Heart right ventricle (tissue), 16 donors: ENCODE results near the gene ARFIP2. TPM values are rescaled to one million over a fixed set of nuclear protein-coding genes. Genes with fewer than 3 reads are reported as not detected.

Experiments
- ATAC-seq, 8 donors: fragments of 200-7000 bp; cut with Tn5 transposase; one replicate each; pipeline ENCODE4 v1.9.1; 2020; ENCODE audit warnings: mild to moderate bottlenecking in 8 of 8, moderate library complexity in 8 of 8, moderate number of reproducible peaks in 1 of 8
- DNase-seq, 2 donors: peaks; one replicate each; pipeline ENCODE4 v3.0.0-alpha.2; 2020
- H3K27ac ChIP-seq, 10 donors: fragments of 200-600 bp; sonication (generic) in 2 of 10; one replicate each; pipeline versions ENCODE4 v1.5.0 to v1.8.0; 2020 to 2022; ENCODE audit warnings: mild to moderate bottlenecking in 3 of 10
- H3K27me3 ChIP-seq, 7 donors: fragments of 200-600 bp; one replicate each; pipeline ENCODE4 v1.8.0; 2021 to 2022; ENCODE audit warnings: mild to moderate bottlenecking in 2 of 7
- H3K36me3 ChIP-seq, 9 donors: fragments of 200-600 bp; sonication (generic) in 1 of 9; one replicate each; pipeline versions ENCODE4 v1.5.0 to v1.8.0; 2020 to 2022; ENCODE audit warnings: mild to moderate bottlenecking in 2 of 9
- H3K4me1 ChIP-seq, 9 donors: fragments of 200-600 bp; sonication (generic) in 1 of 9; one replicate each; pipeline versions ENCODE4 v1.5.0 to v1.8.0; 2020 to 2022; ENCODE audit warnings: mild to moderate bottlenecking in 4 of 9
- H3K4me3 ChIP-seq, 10 donors: fragments of 200-600 bp; sonication (generic) in 2 of 10; one replicate each; pipeline versions ENCODE4 v1.5.0 to v1.8.0; 2020 to 2022; ENCODE audit warnings: mild to moderate bottlenecking in 7 of 10, moderate library complexity in 2 of 10
- H3K9me3 ChIP-seq, 11 donors: fragments of 200-600 bp in 10 of 11; sonication (generic) in 2 of 11; one replicate each; pipeline versions ENCODE4 v1.5.0 to v1.8.0; 2013 to 2022; ENCODE audit warnings: mild to moderate bottlenecking in 2 of 11, control low read depth in 1 of 11, moderate library complexity in 1 of 11
- WGBS, 2 donors: extraction: QIAGEN DNeasy Blood & Tissue Kit; methylation state at CpG; one replicate each; pipeline ENCODE4 v1.1.7; 2013; ENCODE audit warnings: inconsistent platforms in 1 of 2; 5-methylcytosine and 5-hydroxymethylcytosine counted together
- intact Hi-C, 10 donors: fragments of 100-400 bp; cut with DNase I; formaldehyde crosslinking; loops; one replicate each; pipeline versions ENCODE4 v1.11.1 to v1.14.2; 2022
- polyA plus RNA-seq, 2 donors: library from polyadenylated mRNA; stranded (reverse); fragments of 200-250 nt; gene quantifications; one replicate each; pipeline ENCODE4 v1.2.3, GENCODE V29; 2013
- total RNA-seq, 10 donors: library from RNA; stranded (reverse); fragmentation: NEBNext Ultra II Directional in 3 of 10; extraction: Animal tissue kit (Norgen Biotek cat#: 25700) in 3 of 10; gene quantifications; one replicate each; pipeline versions ENCODE4 v1.2.1 to v1.2.4, GENCODE V29; 2021 to 2023
- TF ChIP-seq, protein P1 (sequence below), 9 donors: fragments of 200-600 bp; sonication (generic) in 2 of 9; IDR thresholded peaks; one replicate each; pipeline versions ENCODE4 v1.5.0 to v1.8.0; 2021 to 2022; ENCODE audit warnings: antibody characterized with exemption in 9 of 9, mild to moderate bottlenecking in 5 of 9, moderate library complexity in 1 of 9
- donor health status: Arrhythmogenic right ventricular cardiomyopathy.
- donor health status: ischemic (EF 13 %, LVEDD 7.1; RV severe dilation, severe dysfunction).
- donor health status: healthy with polysubstance abuse.
- donor health status: DM: no; HTN: yes; CAD: no.
- donor health status: DM: no; HTN: no; CAD: no.
- donor health status: ischemic (EF 25% LVEDD 6.9; RV normal size, moderate dysfunction).
- donor health status: ischemic (EF 25% LVEDD 5.7; RV mildly dilated, moderate dysfunction).
- donor health status: healthy.
- donor health status: DM: yes; HTN: yes; CAD: no.
- donor health status: Ischemic cardiomyopathy.
- donor health status: ischemic (EF 35%, LVEDD 5.7; RV mildly dilated, moderate dysfunction).
- donor health status: nonischemic (EF 11% LVEDD 7.7; RV severe dilation, severe dysfunction).
- donor health status: DM: yes; HTN: yes; CAD: no.
- donor health status: PGD.
- donor health status: ischemic (EF 29% LVEDD 5.4; RV normal size, mild dysfunction).
- donor health status: nonischemic (EF 23%, LVEDD 6.1; RV moderate dilation, normal function).

ARFIP2 gene
- total and polyA plus RNA-seq, 12 donors: 12.4 to 36.8 (median 15.3) TPM

DNA sequence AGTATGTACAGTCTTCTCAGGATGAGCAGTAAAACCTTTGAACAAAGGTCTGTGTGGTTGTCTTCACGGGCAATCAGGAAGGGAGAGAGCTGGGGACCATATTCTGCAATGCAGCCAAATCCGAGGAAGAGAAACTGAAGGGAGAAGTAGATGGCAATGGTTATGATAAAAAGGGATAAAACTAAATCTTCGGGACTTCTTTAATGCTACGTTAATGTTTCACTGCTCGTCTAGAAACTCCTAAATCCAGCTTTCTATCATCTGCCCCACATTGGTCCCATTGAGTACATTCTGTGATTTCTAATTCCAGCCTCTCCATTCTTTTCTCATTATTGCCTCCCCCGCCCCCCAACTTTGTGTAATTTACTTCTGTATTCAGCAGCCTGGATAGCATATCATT, 1.9 kb upstream of the ARFIP2 start:
- DNase-seq (no peak), ATAC-seq (no peak)
- intact Hi-C loops: loop anchor here in 3 of 10 donors (5.0 kb wide), 3 partner anchors 119 to 199 kb away; partner anchors contain the start of genes ILK (in 2 of the 3), RRP8 (in 2 of the 3) and MRPL17 (in 1 of the 3)
- Histone ChIP-seq H3K9me3 (no peaks in the 10 kb centered on the region), H3K27me3 (no peaks in the 10 kb centered on the region), H3K4me1 (peaks cover 7 to 36% (median 27%) of the 10 kb centered on the region in 9 donors), H3K36me3 (peaks cover 0 to 74% (median 31%) of the 10 kb centered on the region in 9 donors), H3K4me3 (peak overlapping the region in 1 of 10 donors; percentile 74), H3K27ac (peak overlapping the region in 1 of 10 donors; percentile 90)
- TF ChIP-seq, protein P1, sequence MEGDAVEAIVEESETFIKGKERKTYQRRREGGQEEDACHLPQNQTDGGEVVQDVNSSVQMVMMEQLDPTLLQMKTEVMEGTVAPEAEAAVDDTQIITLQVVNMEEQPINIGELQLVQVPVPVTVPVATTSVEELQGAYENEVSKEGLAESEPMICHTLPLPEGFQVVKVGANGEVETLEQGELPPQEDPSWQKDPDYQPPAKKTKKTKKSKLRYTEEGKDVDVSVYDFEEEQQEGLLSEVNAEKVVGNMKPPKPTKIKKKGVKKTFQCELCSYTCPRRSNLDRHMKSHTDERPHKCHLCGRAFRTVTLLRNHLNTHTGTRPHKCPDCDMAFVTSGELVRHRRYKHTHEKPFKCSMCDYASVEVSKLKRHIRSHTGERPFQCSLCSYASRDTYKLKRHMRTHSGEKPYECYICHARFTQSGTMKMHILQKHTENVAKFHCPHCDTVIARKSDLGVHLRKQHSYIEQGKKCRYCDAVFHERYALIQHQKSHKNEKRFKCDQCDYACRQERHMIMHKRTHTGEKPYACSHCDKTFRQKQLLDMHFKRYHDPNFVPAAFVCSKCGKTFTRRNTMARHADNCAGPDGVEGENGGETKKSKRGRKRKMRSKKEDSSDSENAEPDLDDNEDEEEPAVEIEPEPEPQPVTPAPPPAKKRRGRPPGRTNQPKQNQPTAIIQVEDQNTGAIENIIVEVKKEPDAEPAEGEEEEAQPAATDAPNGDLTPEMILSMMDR (IDR thresholded peaks at IDR 0.05): no peak
- WGBS, 2 donors: 87 to 93% methylated on average over 6 of the region's 6 CpGs

DNA sequence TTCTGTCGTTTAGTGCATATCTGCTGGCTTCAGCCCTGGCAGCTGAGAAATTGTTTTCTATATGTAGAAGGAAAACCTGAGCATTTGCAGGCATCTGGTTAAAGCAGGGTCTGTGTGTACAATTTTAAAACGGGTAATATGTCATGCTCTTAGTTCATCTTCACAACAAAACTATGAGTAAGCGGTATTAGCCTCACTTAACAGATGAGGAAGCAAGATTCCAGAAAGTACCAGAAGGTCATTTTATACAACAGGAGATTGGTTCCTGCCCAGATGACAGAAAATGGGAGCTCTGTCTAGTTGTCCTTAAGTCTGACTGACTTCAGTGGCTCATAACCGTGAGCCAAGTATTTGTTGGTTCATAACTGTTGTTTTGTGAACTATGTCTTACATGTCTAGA, 1.3 kb upstream of the ARFIP2 start:
- DNase-seq (no peak), ATAC-seq (no peak)
- TF ChIP-seq, protein P1 (IDR thresholded peaks at IDR 0.05): no peak
- intact Hi-C loops: loop anchor here in 3 of 10 donors (5.0 kb wide), 3 partner anchors 120 to 200 kb away; partner anchors contain the start of genes ILK (in 2 of the 3), RRP8 (in 2 of the 3) and MRPL17 (in 1 of the 3)
- Histone ChIP-seq H3K4me1 (peaks cover 7 to 36% (median 27%) of the 10 kb centered on the region in 9 donors), H3K9me3 (no peaks in the 10 kb centered on the region), H3K36me3 (peaks cover 0 to 72% (median 35%) of the 10 kb centered on the region in 9 donors), H3K27ac (peak overlapping the region in 6 of 10 donors; percentile 85 to 94 (median 90)), H3K27me3 (no peaks in the 10 kb centered on the region), H3K4me3 (peak overlapping the region; percentile 68 to 90 (median 80))
- 74 to 77% methylated on average over 4 of the region's 4 CpGs for WGBS, 2 donors

DNA sequence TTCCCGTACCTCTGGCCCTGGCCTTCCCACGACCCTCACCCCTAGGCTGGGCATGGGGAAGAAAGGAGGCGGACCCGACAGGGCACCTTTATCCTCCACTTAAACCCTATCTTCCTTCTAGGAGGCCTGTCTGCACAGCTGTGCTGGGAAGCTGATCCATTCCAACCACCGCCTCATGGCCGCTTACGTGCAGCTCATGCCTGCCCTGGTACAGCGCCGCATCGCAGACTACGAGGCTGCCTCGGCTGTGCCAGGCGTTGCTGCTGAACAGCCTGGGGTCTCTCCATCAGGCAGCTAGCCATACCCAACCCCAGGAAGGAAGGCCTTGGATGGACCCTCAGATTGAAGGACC, 769 bp upstream of the ARFIP2 start:
- Histone ChIP-seq H3K36me3 (peaks cover 0 to 72% (median 38%) of the 10 kb centered on the region in 9 donors), H3K4me3 (peak overlapping the region; percentile 68 to 90 (median 80)), H3K27ac (peak overlapping the region in 9 of 10 donors; percentile 85 to 94 (median 90)), H3K27me3 (no peaks in the 10 kb centered on the region), H3K4me1 (peaks cover 7 to 36% (median 27%) of the 10 kb centered on the region in 9 donors), H3K9me3 (no peaks in the 10 kb centered on the region)
- DNase-seq: no peak
- intact Hi-C loops: loop anchor here in 3 of 10 donors (5.0 kb wide), 3 partner anchors 120 to 200 kb away; partner anchors contain the start of genes ILK (in 2 of the 3), RRP8 (in 2 of the 3) and MRPL17 (in 1 of the 3)
- TF ChIP-seq, protein P1 (IDR thresholded peaks at IDR 0.05): no peak
- peak in 4 of 8 donors; percentile 0 to 33 (median 9) for ATAC-seq
- 2 to 5% methylated on average over 13 of the region's 13 CpGs for WGBS, 2 donors

DNA sequence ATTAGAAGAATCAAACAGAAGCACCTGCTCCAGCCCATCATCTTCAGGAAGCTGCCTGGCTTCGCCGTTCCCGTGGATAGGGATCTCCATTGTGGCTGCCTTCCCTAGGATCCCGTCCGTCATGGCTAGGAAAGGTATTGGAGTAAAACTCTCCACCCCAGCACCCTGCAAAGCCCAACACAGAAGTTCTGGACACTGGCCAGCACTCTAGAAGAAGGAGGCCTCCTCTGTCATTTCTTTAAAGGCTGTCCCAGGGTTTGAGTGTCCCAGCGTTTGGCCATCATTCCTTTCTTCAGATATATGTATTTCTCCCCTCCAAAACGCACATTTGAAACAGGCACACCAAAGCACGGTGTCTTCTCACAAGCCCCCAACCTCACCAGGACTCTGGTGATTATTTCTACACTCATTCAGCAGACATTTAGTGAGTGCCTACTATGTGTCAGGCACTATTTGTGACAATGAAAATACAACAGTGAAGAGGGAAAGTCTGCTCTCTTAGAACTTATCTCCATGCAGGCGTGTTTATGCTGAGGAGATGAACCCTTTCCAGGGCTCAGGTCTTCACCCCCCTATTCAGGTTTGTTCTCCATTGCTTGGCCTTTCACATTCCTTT, 724 bp downstream of the ARFIP2 start:
- peaks cover 0 to 66% (median 38%) of the 10 kb centered on the region in 9 donors for H3K36me3 ChIP-seq
- H3K4me3 ChIP-seq: peak overlapping the region; percentile 68 to 90 (median 80)
- TF ChIP-seq, protein P1 (IDR thresholded peaks at IDR 0.05): no peak
- no peak for DNase-seq
- ATAC-seq: no peak
- WGBS, 2 donors: 59 to 62% methylated on average over 9 of the region's 9 CpGs
- H3K27ac ChIP-seq: peak overlapping the region; percentile 4 to 94 (median 90)
- H3K4me1 ChIP-seq: peaks cover 7 to 36% (median 27%) of the 10 kb centered on the region in 9 donors
- H3K9me3 ChIP-seq: no peaks in the 10 kb centered on the region
- H3K27me3 ChIP-seq: no peaks in the 10 kb centered on the region
- intact Hi-C loops: loop anchor here in 3 of 10 donors (5.0 kb wide), 3 partner anchors 122 to 202 kb away; partner anchors contain the start of genes ILK (in 2 of the 3), RRP8 (in 2 of the 3) and MRPL17 (in 1 of the 3)
